Hepatocyte (in vitro differentiated cells): ENCODE data around the gene ANKS6.

ENCODE experiments used
- CTCF ChIP-seq: fragments of 200-600 bp; sonication (generic); IDR thresholded peaks from 2 replicates; pipeline ENCODE4 v1.5.1; 2016; ENCODE audit warnings: antibody characterized with exemption, mild to moderate bottlenecking; ENCODE audit not compliant: poor library complexity
- EZH2phosphoT487 ChIP-seq: fragments of 200-600 bp; sonication (generic); IDR thresholded peaks from one replicate; pipeline ENCODE4 v1.6.1; 2018; ENCODE audit warnings: antibody characterized with exemption, mild to moderate bottlenecking, low read depth, moderate library complexity; ENCODE audit not compliant: unreplicated experiment, severe bottlenecking

- TF ChIP-seq CTCF (no peak), EZH2phosphoT487 (no peak)
Observed at GRCh38 chr9:98727428-98727827, 68.9 kb downstream of the ANKS6 start.
